ENCODE results near the gene ORC1.

Gene ORC1

GRCh38 chr1:52404116-52404974 is at the start of gene ORC1, which contains the start of gene PRPF38A:
Gene ORC1, minus strand, starts transcription at chr1:52404423. Its CDS starts 2,200 bp downstream, at chr1:52402223.
Gene PRPF38A, plus strand, starts transcription at chr1:52404602. Its CDS starts 148 bp downstream, at chr1:52404750.
- DNase-seq (ENCODE audit: extremely low read depth, insufficient read length), result peak; percentile 94
- peaks cover 6% of the 10 kb centered on the region for H3K36me3 ChIP-seq (ENCODE audit: control insufficient read depth, insufficient read depth, low read length)
- peak; percentile 49 for TF ChIP-seq CTCF (IDR thresholded peaks at IDR 0.05; ENCODE audit: insufficient read depth, low read length, poor library complexity, severe bottlenecking)

GRCh38 chr1:52444463-52444862 is 40.2 kb upstream of the ORC1 start:
- no peak overlapping the region for H3K4me3 ChIP-seq (replicated peaks; ENCODE audit: low read depth, low read length)
- no peak for TF ChIP-seq CTCF (IDR thresholded peaks at IDR 0.05; ENCODE audit: insufficient read depth, low read length, poor library complexity, severe bottlenecking)

More at GRCh38 chr1:52404116-52404974, at the start of gene ORC1, which contains the start of gene PRPF38A:
- peak within 1 kb of the TSS; percentile 96 for H3K4me3 ChIP-seq (replicated peaks; ENCODE audit: low read depth, low read length)
- no peaks in the 10 kb centered on the region for H3K27me3 ChIP-seq (replicated peaks; ENCODE audit: control insufficient read depth, insufficient read depth, low read length)

GRCh38 chr1:52439976-52440375 is 35.8 kb upstream of the ORC1 start:
- no peak for TF ChIP-seq CTCF (IDR thresholded peaks at IDR 0.05; ENCODE audit: insufficient read depth, low read length, poor library complexity, severe bottlenecking)
- peaks cover 2% of the 10 kb centered on the region for H3K36me3 ChIP-seq (ENCODE audit: control insufficient read depth, insufficient read depth, low read length)
- no peak for DNase-seq (ENCODE audit: extremely low read depth, insufficient read length)

More at GRCh38 chr1:52444463-52444862, 40.2 kb upstream of the ORC1 start:
- Histone ChIP-seq H3K27me3 (replicated peaks; ENCODE audit: control insufficient read depth, insufficient read depth, low read length) (no peaks in the 10 kb centered on the region), H3K36me3 (ENCODE audit: control insufficient read depth, insufficient read depth, low read length) (peaks cover 2% of the 10 kb centered on the region)
- no peak for DNase-seq (ENCODE audit: extremely low read depth, insufficient read length)

GRCh38 chr1:52436817-52437216 is 32.6 kb upstream of the ORC1 start:
- TF ChIP-seq CTCF (IDR thresholded peaks at IDR 0.05; ENCODE audit: insufficient read depth, low read length, poor library complexity, severe bottlenecking), result no peak
- DNase-seq (ENCODE audit: extremely low read depth, insufficient read length), result no peak
- H3K36me3 ChIP-seq (ENCODE audit: control insufficient read depth, insufficient read depth, low read length), result peaks cover 2% of the 10 kb centered on the region
- no peaks in the 10 kb centered on the region for H3K27me3 ChIP-seq (replicated peaks; ENCODE audit: control insufficient read depth, insufficient read depth, low read length)
- no peak overlapping the region for H3K4me3 ChIP-seq (replicated peaks; ENCODE audit: low read depth, low read length)

More at GRCh38 chr1:52439976-52440375, 35.8 kb upstream of the ORC1 start:
- Histone ChIP-seq H3K27me3 (replicated peaks; ENCODE audit: control insufficient read depth, insufficient read depth, low read length) (no peaks in the 10 kb centered on the region), H3K4me3 (replicated peaks; ENCODE audit: low read depth, low read length) (no peak overlapping the region)

- TF ChIP-seq CTCF (IDR thresholded peaks at IDR 0.05; ENCODE audit: insufficient read depth, low read length, poor library complexity, severe bottlenecking), result no peak
- H3K4me3 ChIP-seq (replicated peaks; ENCODE audit: low read depth, low read length), result no peak overlapping the region
- H3K27me3 ChIP-seq (replicated peaks; ENCODE audit: control insufficient read depth, insufficient read depth, low read length), result no peaks in the 10 kb centered on the region
- H3K36me3 ChIP-seq (ENCODE audit: control insufficient read depth, insufficient read depth, low read length), result peaks cover 4% of the 10 kb centered on the region
- no peak for DNase-seq (ENCODE audit: extremely low read depth, insufficient read length)
These were observed 31.4 kb upstream of the ORC1 start for GRCh38 chr1:52435650-52436049.
